AML-193 (cell line): ENCODE results near the gene NFKBIA.
"Not testable (repeated sequence)": the region's sequence is repeated elsewhere in the genome, so short reads cannot be mapped to it uniquely, and the experiment has no call there.

Source experiments
- DNase-seq, 2 experiments: peaks; one replicate each; lab custom pipeline; 2025; lab: John Stamatoyannopoulos, UW

Gene NFKBIA

DNA sequence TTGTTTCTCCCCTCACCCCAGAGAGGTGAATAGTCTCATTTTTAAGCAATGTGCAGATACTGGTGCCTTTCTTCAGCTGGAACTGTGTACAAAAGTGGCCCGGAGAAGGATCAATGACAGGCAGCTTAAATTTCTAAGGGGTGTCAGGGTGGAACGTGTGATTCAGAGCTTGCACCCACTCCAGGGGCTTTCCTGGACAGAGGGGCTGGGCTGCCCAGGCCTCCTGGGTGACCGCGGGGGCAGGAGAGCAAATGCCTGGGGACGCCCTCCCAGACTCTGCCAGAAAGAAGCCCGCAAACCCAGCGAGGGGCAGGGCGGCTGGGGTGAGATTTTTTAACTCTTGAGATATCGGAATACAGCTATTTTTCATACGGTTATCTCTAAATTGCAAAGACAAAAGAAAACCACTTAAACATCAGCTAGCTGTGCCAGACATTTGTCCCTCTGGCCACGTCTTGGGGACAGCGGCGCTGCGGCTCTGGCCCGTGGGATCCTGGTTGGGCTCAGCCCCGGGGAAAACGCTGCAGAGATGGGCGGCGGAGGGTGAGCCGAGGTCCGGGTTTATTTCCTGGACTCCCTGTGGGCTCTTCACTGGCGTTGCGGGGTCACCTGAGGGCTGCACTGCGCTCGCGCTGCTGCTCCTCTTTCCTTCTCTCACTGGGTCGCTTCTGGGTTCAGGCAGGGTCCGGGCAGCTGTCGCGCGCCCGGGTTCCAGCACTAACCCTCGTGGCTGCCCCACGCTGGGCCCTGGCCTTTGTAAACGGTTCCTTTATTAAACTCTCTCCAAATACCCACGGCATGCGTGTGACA is 35.8 kb downstream of the NFKBIA start:
- no peak for DNase-seq

DNA sequence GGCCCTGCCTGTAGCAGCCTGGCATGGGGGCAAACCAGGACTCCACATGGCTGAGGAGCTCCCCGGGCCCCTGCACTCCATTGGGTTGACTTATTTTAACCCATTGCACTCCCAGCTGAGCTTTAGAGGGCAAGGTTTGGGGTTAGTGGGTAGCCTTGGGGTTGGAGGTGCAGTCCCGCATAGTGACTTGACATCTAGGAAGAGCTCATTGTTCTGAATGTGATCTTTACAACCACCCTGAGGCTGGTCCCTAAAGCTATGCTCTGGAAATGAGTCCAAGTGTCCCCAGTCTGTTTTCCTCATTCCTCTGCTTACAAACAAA is 36.4 kb downstream of the NFKBIA start:
- no peak for DNase-seq

DNA sequence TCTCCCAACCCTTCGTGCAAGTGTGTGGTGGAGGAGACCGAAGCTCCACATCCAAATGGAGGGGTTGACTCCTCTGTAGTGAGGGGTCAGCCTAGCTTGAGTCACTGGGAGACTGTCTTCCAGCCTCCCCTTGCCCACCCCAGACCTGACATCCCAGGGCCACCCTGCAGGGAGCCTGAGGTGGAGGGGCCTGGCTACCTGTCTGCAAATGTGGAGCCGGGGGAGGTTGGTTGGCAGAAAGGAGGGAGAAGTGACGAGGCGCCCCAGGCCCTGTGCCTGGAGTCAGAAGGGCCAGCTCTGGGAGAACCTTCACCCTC is 37.5 kb downstream of the NFKBIA start:
- no peak for DNase-seq

DNA sequence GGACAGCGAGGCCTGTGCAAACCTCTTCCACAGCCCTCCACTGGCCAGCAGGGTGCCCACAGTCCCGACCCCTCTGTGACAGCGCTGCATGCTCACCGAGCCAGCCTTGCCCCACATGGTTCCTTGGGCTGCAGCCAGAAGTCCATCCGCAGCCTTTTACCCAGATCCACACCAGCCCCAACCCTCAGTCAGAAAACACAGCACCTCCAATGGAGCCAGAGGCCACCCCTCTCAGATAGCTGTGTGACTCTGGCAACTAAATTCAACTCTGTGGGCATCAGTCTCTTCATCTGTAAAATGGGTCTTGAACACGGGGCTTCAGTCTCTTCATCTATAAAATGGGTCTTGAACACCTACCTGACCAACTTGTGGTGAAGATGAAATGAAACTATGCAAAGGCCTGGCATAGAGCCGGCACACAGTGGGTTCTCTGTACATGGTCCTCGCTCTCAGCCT is 38.0 kb downstream of the NFKBIA start:
- no peak for DNase-seq

DNA sequence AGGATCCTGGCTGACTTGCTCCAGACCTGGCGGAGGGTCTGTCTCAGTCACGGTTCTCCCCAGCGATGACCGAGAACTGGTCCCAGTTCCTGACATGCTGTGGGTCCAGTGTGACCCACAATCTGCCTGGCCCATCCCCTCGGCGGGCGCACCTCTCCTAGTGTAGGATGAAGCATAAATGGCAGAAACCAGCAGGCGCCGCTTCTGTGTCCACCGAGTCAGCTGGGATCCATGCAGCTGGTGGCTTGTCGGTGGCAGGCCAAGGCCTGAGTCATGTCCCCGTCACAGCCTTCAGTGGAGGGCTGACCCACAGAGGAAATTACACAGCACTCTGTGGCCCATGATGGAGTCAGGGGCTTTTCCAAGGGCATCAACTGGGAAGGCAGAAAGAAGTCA is 38.5 kb downstream of the NFKBIA start:
- no peak for DNase-seq

DNA sequence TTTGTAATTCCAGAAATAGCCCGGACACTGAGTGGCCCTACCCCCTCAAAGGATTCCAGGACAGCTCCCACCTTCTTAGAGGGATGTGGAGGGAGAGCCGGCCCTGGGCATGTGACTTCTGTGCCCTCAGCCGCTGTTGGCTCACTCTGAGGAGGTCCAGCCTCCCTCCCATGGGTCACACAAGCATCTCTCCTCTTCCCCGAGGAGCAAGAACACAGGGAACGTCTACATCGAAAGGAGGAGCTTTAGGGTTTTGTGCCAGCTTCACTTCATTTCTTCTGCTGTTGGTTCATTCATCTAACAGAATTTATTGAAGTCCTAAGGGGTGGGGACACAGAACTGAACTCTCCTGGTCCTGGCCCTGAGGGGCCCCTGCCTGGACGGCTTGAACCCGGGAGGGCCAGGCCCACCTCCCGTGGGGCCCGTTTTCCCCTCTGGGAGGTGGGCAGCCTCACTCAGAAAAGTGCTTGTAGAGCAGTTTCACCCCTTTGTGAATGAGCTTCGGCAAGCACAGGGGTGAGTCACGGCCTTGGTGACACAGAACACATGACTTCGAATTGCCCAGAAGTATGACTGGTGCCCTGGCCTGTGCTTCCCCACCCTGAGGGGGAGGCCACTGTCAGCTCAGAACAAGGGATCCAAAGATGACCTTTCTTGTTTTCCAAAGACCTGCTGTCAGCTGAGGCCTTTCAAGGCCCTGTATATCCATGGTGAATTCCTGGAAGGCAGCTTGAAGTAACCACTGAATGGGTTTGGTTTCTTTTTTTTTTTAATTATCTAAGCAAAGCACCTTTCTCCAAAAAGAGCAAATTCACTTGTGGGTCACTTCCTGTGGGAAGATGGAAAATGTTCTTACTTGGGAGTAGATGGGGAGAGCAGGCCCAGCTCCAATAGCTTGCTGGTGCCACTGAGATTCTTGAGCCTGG is 39.2 kb downstream of the NFKBIA start:
- peak; percentile 50 to 67 for DNase-seq

DNA sequence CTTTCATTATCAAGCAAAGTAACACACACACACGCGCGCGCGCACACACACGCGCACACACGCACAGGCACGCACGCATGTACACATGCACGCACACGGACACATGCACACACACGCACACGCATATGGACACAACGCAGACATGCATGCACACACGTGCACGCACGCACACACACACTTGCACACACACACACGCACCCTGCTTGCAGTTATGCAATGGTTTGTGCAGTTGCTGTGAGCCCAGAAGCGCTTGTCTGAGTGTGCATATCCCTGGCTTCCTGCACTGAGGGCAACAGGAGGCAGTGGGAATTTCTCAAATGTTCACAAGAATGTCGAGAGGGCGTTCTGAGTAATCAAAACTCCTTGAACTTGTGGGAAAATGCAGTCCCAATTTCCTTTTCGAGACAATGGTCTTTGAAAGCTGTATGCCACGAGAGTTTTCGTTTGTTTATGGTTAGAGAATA is 41.6 kb downstream of the NFKBIA start:
- no peak for DNase-seq

DNA sequence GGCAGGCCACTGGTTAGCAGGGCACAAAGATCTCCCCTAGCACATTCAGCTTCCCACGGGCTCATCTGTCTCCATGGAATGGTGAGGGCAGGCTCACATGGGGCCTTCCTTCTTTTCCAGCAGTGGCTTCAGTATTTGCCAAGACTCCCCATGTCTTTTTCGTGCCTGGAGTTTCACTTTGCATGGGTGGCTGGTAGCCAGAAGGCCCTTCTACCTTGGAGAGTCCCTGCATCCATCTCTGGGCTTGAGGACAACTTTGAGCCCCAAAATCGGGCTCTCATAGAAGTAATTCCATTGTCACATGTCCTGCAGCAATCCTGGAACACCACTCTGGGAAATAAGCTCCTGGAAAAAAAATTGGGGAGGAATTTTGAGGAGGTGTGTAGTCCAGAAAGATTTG is 42.1 kb downstream of the NFKBIA start:
- DNase-seq = no peak

DNA sequence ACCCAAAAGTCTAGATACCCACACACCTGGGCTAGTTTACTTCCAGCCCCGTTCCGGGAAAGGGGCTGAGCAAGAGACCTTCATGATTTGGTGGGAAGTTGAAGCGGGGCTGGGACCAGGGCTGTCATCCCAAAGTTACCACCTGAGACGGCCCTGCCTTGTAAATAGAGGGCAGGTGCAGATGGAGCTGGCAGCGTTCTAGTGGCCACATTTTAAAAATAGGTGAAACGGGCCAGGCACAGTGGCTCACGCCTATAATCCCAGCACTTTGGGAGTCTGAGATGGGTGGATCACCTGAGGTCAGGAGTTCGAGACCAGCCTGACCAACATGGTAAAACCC is 43.4 kb downstream of the NFKBIA start:
- DNase-seq = no peak

DNA sequence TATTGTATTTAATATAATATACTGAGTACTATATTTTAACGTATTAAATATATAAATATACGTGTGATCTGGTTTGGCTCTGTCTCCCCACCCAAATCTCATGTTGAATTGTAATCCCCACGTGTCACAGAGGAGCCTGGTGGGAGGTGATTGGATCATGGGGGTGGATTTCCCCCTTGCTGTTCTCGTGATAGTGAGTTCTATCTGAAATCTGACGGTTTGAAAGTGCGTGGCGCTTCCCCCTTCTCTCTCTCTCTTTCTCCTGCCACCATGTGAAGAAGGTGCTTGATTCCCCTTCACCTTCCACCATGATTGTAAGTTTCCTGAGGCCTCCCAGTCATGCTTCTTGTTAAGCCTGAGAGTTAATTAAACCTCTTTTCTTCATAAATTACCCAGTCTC is 44.9 kb downstream of the NFKBIA start:
- DNase-seq = not testable (repeated sequence)

DNA sequence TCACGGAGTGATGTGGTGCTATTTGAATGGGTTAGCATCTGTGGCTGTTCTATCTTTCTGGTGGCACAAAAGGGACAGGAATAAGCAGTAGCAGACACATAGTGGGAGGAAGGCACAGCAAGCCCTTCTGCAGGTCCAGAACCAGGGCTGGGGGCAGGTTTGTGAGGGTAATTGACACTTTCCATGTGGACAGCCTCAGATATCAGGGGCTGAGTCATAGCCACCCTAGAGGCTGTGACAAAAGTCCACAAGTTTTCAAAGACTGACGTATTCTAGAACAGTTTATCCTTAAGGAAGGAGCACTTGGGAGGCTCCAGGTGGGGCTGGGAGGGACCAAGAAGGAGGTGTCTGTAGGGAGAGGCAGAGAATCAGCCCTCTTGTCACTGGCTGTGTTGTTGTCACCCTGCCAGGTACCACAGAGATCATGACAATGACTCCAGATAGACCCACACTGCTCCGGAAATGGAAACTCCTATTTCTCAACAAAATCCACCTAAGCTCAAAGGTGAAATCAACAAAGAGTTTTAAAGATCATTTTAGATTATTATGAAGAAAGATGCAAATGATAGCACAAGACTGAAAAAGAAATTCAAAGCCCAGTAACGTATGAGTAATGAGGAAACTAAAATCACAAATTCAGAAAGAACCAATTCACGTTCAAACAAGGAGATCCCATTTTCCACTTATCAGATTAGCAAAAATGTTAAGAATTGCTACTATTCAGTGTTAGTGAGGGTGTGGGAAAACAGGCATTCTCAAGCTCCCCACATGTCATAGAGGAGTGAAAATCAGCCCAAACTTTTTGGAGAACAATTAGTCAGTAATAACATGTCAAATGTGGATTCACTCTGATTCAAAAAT is 48.3 kb downstream of the NFKBIA start:
- no peak for DNase-seq

DNA sequence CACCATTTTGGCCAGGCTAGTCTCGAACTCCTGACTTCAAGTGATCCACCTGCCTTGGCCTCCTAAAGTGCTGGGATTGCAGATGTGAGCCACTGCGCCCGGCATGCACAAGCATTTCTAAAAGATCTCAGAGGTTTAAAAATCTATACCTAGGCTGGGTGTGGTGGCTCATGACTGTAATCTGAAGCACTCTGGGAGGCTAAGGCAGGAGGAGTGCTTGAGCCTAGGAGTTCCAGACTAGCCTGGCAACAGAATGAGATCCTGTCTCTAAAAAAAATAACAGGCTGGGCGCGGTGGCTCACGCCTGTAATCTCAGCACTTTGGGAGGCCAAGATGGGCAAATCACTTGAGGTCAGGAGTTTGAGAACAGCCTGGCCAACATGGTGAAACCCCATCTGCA is 49.3 kb downstream of the NFKBIA start:
- not testable (repeated sequence) for DNase-seq

DNA sequence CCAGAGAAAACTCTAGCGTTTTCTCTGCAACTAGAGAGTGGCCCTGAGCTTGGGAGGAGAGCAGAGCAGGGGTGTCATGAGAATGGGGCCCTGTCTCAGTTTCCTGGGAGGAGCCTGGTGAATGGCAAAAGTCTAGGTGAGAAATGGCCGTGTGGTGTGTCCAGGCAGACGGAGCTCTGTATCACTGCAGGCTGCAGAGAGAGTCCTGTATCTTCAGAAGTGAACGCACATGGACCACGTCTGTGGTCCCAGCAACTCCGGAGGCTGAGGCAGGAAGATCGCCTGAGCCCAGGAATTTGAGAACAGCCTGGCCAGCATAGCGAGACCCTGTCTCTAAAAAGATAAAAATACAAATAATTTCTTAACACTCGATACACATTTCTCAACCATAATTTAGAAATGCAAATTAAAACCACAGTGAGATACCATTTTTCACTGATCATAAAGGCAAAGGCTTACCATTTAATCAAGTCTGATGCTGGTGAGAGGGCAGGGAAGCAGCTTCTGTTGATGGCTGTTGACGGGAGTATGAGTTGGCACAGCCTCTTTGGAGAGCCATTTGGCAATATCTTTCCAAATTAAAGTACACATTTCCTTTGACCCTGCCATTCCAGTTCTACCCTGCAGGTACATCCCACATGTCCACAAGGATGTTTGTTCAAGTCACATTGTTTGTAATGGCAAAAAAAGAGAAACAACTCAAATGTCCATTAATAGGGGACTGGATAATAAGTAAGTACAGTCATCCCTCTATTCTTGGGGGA is 51.0 kb downstream of the NFKBIA start:
- DNase-seq = no peak

DNA sequence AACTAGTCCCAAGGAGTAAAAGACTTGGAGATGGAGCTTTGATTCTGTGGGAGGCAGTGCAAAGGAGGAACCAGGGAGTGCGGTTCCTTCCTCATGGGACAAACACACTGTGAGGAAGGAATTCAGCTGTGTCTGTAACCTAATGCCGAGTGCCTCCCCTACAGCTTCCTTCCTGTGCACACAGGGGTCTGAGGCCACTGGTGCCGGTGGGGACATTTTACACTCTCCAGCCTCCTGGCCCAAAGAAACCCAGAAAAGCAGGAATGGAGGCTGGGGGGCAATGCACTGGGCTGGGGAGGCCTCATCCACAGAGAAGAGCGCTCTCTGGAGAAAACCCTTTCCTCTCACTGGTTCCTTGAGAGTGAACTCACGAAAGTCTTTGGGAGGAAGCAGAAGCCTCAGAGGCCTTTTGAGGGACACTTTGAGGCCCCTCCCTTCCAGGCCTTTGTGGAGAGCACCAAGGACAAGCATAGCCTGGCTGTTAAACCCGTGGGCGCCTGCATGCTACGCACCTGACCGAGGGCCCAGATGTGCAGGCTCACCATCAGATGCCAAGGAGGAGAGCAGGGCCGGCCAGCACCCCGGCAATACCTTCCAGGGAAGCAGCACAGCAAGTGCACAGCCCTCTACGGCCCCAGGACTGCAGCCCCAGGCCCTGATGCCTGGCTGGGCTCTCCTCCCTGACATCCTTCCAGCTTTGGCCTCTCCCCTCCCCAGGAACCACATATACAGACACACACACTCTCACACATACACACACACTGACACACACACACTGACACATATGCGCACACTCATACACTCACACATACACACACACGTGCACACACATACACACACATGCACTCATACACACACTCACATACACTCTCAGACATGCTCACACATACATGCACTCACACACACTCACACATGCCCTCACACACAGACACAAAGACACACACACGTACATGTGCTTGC is 52.0 kb downstream of the NFKBIA start:
- DNase-seq = peak in 1 of 2 experiments; percentile 9

DNA sequence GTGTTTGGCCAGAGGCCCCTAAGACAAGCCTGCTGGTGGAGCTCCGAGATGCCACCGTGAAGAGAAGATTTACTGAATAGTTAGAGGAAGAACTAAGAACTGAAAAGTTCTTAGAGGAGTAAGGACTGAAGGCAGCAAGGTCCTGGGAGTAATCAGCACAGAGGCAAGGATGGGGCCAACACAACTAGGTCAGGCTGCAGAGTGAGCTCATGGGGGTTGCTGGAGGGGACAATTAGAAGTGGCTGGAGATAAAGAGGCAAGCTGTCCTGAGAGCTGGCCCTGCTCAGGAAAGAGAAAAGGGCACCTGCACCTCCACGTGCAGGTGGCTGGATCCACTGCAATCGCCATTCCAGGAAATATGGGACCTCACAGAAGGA is 52.7 kb downstream of the NFKBIA start:
- DNase-seq = no peak
